ENCODE results near the gene MCTP2.
A peak's percentile ranks its signal among the peaks of the same experiment; 100 is the strongest.

The MCTP2 gene

DNA sequence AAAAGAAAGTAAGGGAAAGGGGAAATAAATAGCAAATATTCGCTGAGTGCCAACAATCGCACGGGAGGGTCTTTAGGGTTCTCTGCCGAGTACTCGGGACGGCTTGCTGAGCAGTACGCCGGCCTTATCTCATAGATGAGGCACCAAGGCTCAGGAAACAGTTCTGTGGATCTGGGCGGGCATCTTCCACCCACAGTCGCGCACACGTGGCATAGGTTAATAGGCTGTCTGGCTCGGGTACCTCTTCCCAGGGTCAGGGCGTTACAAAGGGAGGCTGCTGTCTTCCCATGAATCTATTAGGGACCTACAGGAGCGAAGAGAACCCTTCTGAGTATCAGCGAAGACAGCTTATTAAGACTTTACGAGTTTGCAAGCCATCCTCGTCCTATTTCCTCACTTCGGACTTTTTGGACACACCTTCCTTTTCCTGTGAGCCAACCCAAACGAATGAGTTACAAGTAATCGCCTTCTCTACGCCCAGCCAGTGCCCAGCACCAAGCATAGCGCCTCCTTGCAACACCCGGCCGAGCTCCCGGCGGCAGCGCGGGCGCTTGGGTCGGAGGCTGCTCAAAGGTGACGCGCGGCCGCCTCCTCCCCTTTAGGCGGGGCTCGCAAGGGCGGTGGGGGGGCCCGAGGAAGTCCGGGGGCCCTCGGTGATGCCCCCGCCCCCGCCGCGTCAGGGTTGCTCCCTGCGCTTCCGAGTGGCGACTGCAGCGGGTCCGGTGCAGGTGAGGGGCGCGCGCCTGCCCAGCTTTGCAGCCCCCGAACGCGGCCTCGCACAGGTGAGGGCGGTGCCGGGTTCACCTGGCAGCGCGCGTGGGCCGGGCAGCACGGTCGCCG, at the start of gene MCTP2:
Gene MCTP2, plus strand, starts transcription at position 679 of the 840 bp plus-strand sequence. CDS start 66,705 bp downstream, outside the sequence.
- peak; percentile 39 to 74 (median 56) for DNase-seq

GRCh38 chr15:94182883-94183282, 48.5 kb upstream of the MCTP2 start:
- no peak for DNase-seq

GRCh38 chr15:94185547-94186236, 45.7 kb upstream of the MCTP2 start:
- no peak for DNase-seq

- DNase-seq: no peak
Observed at GRCh38 chr15:94186770-94187331, 44.5 kb upstream of the MCTP2 start.

DNA sequence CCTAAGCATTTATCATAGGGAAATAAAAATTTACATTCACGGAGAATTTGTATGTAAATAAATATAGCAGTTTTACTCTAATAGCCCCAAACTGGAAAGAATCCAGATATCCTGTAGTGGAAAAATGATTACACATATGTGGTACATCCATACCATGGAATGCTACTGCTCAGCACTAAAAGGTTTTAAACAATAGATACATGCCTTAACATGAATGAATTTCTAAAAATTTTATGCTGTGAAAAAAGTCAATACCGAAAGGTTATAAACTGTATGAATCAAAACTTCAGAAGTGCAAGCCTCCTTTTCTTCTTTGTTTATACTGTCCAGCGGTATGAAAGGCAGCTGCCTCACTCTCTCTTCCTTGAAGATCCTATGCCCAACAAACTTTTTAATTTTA, 37.5 kb upstream of the MCTP2 start:
- no peak for DNase-seq

DNA sequence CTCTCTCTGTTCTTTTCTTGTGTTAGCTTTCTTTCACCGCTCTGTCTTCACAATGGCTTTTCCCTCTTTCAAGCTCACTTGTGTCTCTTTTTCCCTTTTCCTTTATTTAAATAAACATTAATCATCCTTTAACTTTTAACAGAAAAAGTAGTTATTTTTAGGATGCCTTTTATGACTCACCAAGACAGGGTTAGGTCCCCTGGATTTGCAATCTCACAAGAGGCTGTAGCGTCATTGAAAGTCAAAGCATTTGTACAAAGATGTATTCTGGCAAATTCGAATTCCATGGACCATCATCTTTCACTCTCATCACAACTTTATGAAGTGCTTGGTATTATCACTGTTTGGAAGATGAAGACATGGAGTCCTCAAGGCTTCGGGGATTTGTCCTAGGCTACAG, 34.8 kb upstream of the MCTP2 start:
- DNase-seq: no peak

- DNase-seq: no peak
Observed at GRCh38 chr15:94198633-94199032, 32.7 kb upstream of the MCTP2 start.

- DNase-seq: no peak
Observed at GRCh38 chr15:94199725-94200124, 31.6 kb upstream of the MCTP2 start.

DNA sequence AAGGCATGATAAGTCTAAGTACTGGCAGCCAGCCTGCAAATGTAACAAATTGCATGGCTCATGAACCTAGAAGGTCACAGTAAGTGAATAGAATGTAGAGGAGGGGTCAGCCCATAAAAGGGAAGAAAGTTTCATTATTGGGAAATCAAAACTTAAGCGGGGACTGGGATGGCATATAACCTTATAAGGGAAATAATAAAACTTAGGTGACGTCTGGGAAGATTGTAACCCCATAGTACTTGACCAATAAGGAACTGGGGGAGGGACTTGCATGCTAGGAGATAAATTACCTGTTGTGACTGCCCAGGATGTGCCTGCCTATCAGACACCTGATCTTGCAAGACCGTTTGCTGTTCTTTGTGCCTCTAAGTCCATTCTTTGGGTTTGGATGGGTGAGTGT, 28.1 kb upstream of the MCTP2 start:
- no peak for DNase-seq

DNA sequence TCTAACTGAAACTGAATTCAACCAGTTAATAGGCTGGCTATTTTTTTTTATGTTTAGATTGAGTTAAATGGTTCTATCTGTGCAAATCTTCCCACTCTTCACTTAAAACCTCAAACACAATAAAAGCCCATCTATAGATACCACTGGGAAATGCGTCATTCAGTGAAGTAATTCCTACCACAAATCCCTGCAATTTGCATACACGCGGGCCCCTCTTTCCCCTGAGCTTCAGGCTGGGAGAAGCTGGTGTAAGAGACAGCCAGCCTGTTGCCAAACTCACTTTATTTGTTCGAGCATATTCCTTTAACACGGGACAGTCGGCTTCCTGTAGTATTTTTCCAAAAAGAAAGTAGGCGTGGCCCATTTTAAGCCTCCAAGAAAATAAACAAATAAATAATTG, 26.0 kb upstream of the MCTP2 start:
- no peak for DNase-seq

DNA sequence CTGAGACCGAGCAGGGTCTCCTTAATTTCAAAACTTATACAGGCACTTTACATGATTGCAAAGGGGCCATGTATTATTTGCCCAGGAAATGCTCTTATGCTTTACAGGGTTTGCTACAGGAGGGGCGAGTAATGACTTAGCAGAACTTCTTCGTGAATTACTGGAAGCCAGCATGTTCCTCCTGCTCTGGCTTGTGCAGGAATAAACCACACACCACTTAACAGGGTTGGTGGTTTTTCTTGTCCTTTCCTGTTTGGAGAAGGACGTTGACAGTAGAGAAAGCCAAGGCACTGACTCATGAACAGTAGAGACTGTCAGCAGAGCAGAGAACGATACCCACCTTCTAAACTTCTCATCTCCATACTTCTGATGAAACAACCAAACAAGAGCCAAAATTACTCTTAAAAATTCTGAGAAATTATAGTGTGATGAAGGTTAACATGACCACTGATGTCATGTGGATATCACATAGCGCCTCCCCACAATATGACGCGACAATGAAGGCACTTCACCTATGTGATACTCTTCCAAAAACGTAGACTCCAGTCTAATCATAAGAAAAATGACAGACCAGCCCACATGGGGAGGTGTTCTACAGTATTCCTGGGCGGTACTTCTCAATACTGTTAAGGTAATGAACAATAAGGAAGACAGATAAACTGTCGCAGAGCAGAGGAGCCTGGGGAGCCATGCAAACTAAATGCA, 24.7 kb upstream of the MCTP2 start:
- DNase-seq: no peak

DNA sequence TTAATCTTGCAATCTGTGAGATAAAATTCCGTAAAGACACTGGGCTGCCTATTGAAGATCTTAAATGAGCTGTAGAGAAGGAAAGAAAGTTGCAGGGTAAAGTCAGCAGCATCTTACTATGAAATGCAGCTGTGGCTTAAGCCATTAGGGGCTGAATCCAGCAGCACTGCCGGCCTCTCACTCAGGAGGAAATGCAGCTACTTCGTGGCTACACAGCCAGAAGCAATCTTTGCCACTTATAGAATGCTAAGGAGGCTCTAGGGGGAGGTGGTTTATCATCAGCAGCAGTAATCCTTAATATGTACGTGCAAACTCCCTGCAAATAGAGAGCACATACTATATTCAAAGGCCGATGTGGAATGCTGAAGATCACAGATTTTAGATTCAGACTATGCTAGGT, 19.1 kb upstream of the MCTP2 start:
- no peak for DNase-seq

- no peak for DNase-seq
Observed at GRCh38 chr15:94225616-94226015, 5.7 kb upstream of the MCTP2 start.

DNA sequence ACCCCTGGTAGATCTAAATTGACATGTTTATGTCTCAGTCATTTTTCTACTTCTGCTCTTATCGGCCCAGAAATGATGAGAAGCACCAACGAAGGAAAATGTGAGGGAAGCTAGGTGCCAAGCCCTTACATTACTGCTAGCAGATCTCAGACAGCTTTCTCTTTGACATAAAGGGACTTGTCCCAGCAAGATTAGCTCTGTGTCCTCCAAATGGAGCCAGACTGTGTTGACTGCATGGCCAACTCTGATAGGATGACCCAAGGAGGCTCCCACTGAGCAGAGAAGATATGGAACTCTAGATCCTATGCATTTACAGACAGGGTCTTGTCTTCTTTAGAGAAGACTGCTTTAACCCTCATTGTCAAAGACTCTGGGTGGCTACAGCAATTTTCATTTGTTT, 2.8 kb upstream of the MCTP2 start:
- DNase-seq: no peak

DNA sequence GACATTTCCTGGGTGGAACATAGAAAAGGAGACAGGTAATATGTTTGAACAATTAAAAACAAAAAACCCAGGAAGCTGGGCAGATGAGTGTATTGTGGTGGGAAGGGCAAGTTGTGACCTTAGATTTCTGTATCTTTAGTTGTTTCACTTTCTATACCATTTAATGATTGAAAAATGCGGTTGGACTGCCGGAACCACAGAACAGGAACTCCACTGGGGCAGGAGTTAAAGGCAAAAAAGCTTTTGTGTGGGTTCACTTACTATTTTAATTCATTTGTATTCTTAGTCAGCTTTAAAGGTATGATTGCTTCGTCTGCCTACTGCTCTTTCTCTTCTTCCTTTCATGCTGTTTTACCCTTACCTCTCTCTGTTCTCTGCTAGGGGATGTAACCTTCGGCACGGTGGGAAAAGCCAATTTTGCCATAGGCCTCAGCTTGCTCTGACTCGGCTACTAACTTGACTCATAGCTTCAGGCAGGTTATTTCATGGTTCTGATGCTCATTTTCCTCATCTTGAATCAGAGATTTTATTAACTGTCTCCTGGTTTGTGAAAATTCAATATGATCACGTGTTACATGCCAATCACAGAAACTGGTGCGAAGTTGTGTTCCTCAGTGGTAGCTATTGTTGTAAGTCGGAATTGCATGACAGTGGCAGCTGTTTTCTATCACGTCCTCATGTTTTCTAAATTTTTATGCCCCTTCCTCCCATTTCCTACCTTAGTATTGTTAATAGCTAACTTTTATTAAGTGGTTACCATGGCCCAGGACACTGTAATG, 1.6 kb upstream of the MCTP2 start:
- DNase-seq: no peak

DNA sequence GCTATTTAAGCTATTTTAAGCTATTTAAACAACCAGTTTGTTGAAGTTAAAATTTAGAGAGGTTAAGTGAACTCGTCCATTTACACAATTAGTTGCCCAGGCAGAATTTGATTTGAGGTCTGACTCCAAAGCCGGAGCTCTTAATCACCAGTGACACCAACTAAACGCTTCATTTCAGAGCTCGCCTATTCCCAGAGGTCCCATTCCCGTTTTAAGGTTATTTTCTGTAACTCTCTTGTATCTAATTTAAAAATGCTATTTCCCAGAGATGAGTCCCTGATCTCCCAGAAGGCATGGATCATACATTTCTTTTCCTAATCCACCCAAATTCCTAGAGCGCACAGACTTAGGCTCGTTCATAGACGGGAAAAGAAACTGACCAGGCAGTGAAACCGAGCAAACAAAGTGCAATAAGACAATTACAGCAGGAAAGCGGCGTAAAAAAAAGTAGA, 904 bp upstream of the MCTP2 start:
- no peak for DNase-seq

GRCh38 chr15:94231723-94232468, 535 bp downstream of the MCTP2 start:
- no peak for DNase-seq

- no peak for DNase-seq
Observed at GRCh38 chr15:94233441-94233840, 2.1 kb downstream of the MCTP2 start.

DNA sequence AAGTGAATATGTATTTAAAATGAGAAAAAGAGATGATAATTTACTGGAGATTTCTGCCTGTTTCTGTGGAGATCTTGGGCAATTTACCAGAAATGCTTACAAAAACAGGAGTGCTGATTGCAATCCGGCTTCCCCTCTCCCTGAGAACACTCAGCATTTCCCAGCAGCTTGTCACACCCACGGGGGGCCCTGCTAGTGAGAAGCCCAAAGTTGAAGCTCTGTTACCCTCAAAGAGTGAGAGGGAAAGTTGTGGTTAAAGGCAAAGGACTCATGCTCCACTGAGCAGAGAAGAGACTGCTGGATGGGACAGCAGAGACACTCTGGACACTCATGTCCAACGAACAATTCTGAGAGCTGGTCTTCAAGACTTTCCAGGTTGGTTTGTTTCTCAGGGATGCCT, 2.9 kb downstream of the MCTP2 start:
- no peak for DNase-seq

- no peak for DNase-seq
Observed at GRCh38 chr15:94235041-94235440, 3.7 kb downstream of the MCTP2 start.

- no peak for DNase-seq
Observed at GRCh38 chr15:94235646-94236045, 4.3 kb downstream of the MCTP2 start.

DNA sequence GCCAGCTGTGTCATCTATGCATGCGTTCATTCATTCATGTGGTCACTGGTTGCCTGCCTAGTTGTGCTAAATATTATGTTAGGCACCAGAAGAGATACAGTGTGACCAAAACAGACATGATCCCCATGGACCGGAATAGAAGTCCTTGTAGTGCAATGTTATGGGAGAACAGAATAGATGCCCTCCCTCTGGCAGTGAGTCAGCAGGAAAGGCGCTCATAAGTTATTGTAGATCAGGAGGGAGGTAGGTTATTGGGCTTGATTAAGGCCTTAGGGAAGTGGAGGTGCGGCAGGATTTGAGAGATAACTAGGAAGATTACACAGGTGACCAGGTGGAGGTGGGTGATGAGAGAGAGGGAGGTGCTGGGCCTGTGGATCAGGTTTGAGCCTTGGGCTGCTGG, 5.2 kb downstream of the MCTP2 start:
- no peak for DNase-seq
